Adrenal gland (tissue), 19 donors: ENCODE data around the gene YIPF7. TPM values are rescaled to one million over a fixed set of nuclear protein-coding genes. Genes with fewer than 3 reads are reported as not detected.

Experiments used
- DNase-seq, 7 donors: peaks; one replicate each; pipeline ENCODE4 v3.0.0-alpha.2; 2019 to 2020
- H3K27ac ChIP-seq, 5 donors: fragments of 200-600 bp; sonication (generic) in 4 of 5; 1 replicate in 3 of 5; 2 replicates in 2 of 5; pipeline versions ENCODE4 v1.5.1 to v1.8.0; 2016 to 2020; ENCODE audit warnings: mild to moderate bottlenecking in 1 of 5
- H3K27me3 ChIP-seq: fragments of 200-600 bp; 2 replicates; pipeline ENCODE4 v1.8.0; 2021
- H3K36me3 ChIP-seq, 2 donors: fragments of 200-600 bp; replicated peaks in 1 of 2; 1 replicate in 1 of 2; 2 replicates in 1 of 2; pipeline versions ENCODE4 v1.5.1 to v1.8.0; 2018 to 2022
- H3K4me1 ChIP-seq, 2 donors: fragments of 200-600 bp; replicated peaks in 1 of 2; 1 replicate in 1 of 2; 2 replicates in 1 of 2; pipeline versions ENCODE4 v1.5.1 to v1.8.0; 2018 to 2021
- H3K4me3 ChIP-seq, 4 donors: fragments of 200-600 bp; sonication (generic) in 3 of 4; one replicate each; pipeline ENCODE4 v1.5.1; 2016 to 2018
- H3K9me3 ChIP-seq, 3 donors: fragments of 200-600 bp; sonication (generic) in 1 of 3; replicated peaks in 1 of 3; 1 replicate in 2 of 3; 2 replicates in 1 of 3; pipeline versions ENCODE4 v1.5.1 to v1.8.0; 2016 to 2021
- CTCF ChIP-seq, 6 experiments: fragments of 450-650 bp in 4 of 6; fragments of 200-600 bp in 2 of 6; sonication (generic) in 1 of 6; IDR thresholded peaks; 1 replicate in 5 of 6; 2 replicates in 1 of 6; pipeline versions ENCODE4 v1.5.1 to v1.8.0; 2016 to 2021; ENCODE audit warnings: antibody characterized with exemption in 6 of 6, mild to moderate bottlenecking in 2 of 6, moderate library complexity in 1 of 6
- POLR2A ChIP-seq, 2 donors: fragments of 450-650 bp; IDR thresholded peaks; one replicate each; pipeline ENCODE4 v1.6.1; 2017; ENCODE audit warnings: antibody characterized with exemption in 2 of 2, mild to moderate bottlenecking in 2 of 2, moderate library complexity in 1 of 2
- WGBS, 4 donors: extraction: QIAGEN DNeasy Blood & Tissue Kit in 2 of 4; methylation state at CpG; one replicate each; pipeline versions ENCODE4 v1.1.5 to v1.1.7; 2013 to 2017; 5-methylcytosine and 5-hydroxymethylcytosine counted together
- intact Hi-C, 2 donors: fragments of 100-400 bp; cut with DNase I; formaldehyde crosslinking; loops; one replicate each; pipeline versions ENCODE4 v1.14.1 to v1.15.0; 2022 to 2023
- long read RNA-seq, 10 donors: library from polyadenylated mRNA in 3 of 10; unstranded in 2 of 10; stranded (forward) in 1 of 10; transcript quantifications; one replicate each; pipeline ENCODE4 v2.0.0 and lab custom pipeline, GENCODE V29; 2021 to 2026
- polyA plus RNA-seq, 3 donors: library from polyadenylated mRNA; stranded (reverse); fragments of 200-250 nt in 2 of 3; fragments of 350-450 nt in 1 of 3; fragmentation: Illumina TruSeq in 1 of 3; extraction: RNeasy Lipid Tissue Mini Kit (QIAGEN cat#74804) in 1 of 3; gene quantifications; one replicate each; pipeline ENCODE4 v1.2.3, GENCODE V29; 2013 to 2014
- total RNA-seq, 9 donors: library from RNA; depleted of rRNA in 4 of 9; stranded (reverse); fragments of >200 nt in 4 of 9; fragments of 120-200 nt in 1 of 9; fragmentation: NEBNext Ultra II Directional in 1 of 9; extraction: Animal tissue kit (Norgen Biotek cat#: 25700) in 1 of 9; gene quantifications; one replicate each; pipeline versions ENCODE4 v1.1.0 to v1.2.4, GENCODE V29; 2013 to 2023
- donor health status: healthy with polysubstance abuse.
- donor health status: Bipolar disorder and iron deficiency.
- donor health status: DM: yes; HTN: yes; CAD: no.
- donor health status: DM: no; HTN: no; CAD: no.
- donor health status: DM: no; HTN: no; CAD: no.
- donor health status: DM: yes; HTN: yes; CAD: no.

Gene YIPF7
- total RNA-seq (under 1 TPM in 1 of 9 donors, not detected in 8; 0.72 TPM), polyA plus RNA-seq (under 1 TPM in 1 of 3 donors, not detected in 2; 0.07 TPM)
- long read RNA-seq, donor 1, result 0 reads
- long read RNA-seq, donor 2, result 0 reads
- long read RNA-seq, donor 3, result 0 reads
- long read RNA-seq, donor 4, result 0 reads
- long read RNA-seq, donor 5, result 0 reads
- long read RNA-seq, donor 6, result 0 reads
- long read RNA-seq, donor 7, result 0 reads
- long read RNA-seq, donor 8, result 0 reads
- long read RNA-seq, donor 9, result 0 reads
- long read RNA-seq, donor 10, result 0 reads

- TF ChIP-seq POLR2A (IDR thresholded peaks at IDR 0.05), result no peak
- TF ChIP-seq CTCF (IDR thresholded peaks at IDR 0.05), result no peak
- DNase-seq, result no peak
- intact Hi-C loops, result no loop called here
- Histone ChIP-seq H3K36me3 (no peaks in the 10 kb centered on the region), H3K27ac (no peak within 1 kb of the TSS), H3K4me1 (no peaks in the 10 kb centered on the region), H3K27me3 (no peaks in the 10 kb centered on the region), H3K4me3 (no peak within 1 kb of the TSS), H3K9me3 (no peaks in the 10 kb centered on the region)
- WGBS, 4 donors, result 68 to 81% (median 73%) methylated on average over 1 of the region's 1 CpG
Observed at GRCh38 chr4:44651425-44651824, at the start of gene YIPF7. Gene YIPF7, minus strand, starts transcription at chr4:44651625. Its CDS starts 1,525 bp downstream, at chr4:44650100.

GRCh38 chr4:44701037-44701436 is 49.6 kb upstream of the YIPF7 start:
- Histone ChIP-seq H3K36me3 (peaks cover 3 to 33% of the 10 kb centered on the region in 2 donors), H3K4me3 (no peak overlapping the region), H3K4me1 (no peaks in the 10 kb centered on the region), H3K27ac (no peak overlapping the region), H3K9me3 (no peaks in the 10 kb centered on the region), H3K27me3 (no peaks in the 10 kb centered on the region)
- 81 to 88% (median 87%) methylated on average over 2 of the region's 2 CpGs for WGBS, 4 donors
- intact Hi-C loops, result no loop called here
- TF ChIP-seq CTCF (IDR thresholded peaks at IDR 0.05), result no peak
- TF ChIP-seq POLR2A (IDR thresholded peaks at IDR 0.05), result no peak
- no peak for DNase-seq

GRCh38 chr4:44700427-44700826 is 49.0 kb upstream of the YIPF7 start:
- Histone ChIP-seq H3K27me3 (no peaks in the 10 kb centered on the region), H3K36me3 (peaks cover 0 to 38% of the 10 kb centered on the region in 2 donors), H3K4me3 (no peak overlapping the region), H3K9me3 (no peaks in the 10 kb centered on the region), H3K4me1 (no peaks in the 10 kb centered on the region), H3K27ac (no peak overlapping the region)
- intact Hi-C loops, result no loop called here
- WGBS, 4 donors, result 92 to 100% (median 98%) methylated on average over 1 of the region's 1 CpG
- TF ChIP-seq POLR2A (IDR thresholded peaks at IDR 0.05), result no peak
- TF ChIP-seq CTCF (IDR thresholded peaks at IDR 0.05), result no peak
- DNase-seq, result no peak

GRCh38 chr4:44684648-44685047 is 33.2 kb upstream of the YIPF7 start:
- 79 to 92% (median 91%) methylated on average over 1 of the region's 1 CpG for WGBS, 4 donors
- H3K9me3 ChIP-seq, result no peaks in the 10 kb centered on the region
- intact Hi-C loops, result no loop called here
- TF ChIP-seq CTCF (IDR thresholded peaks at IDR 0.05) (no peak), POLR2A (IDR thresholded peaks at IDR 0.05) (no peak)
- no peak for DNase-seq
- H3K27ac ChIP-seq, result no peak overlapping the region
- H3K4me1 ChIP-seq, result peaks cover 0 to 12% of the 10 kb centered on the region in 2 donors
- peaks cover 0 to 17% of the 10 kb centered on the region in 2 donors for H3K36me3 ChIP-seq
- H3K4me3 ChIP-seq, result no peak overlapping the region
- no peaks in the 10 kb centered on the region for H3K27me3 ChIP-seq
